HepG2 (cell line): ENCODE results near the gene LTBR. TPM values are rescaled to one million over a fixed set of nuclear protein-coding genes. Genes with fewer than 3 reads are reported as not detected.

Source experiments
- GATAD1 ChIP-seq: IDR thresholded peaks from 2 replicates; pipeline ENCODE4 v1.6.1; 2016; ENCODE audit warnings: missing genetic modification reagents, missing compliant biosample characterization
- MAX ChIP-seq: IDR thresholded peaks from 2 replicates; pipeline ENCODE4 v1.6.1; 2012; ENCODE audit warnings: inconsistent platforms
- MIER3 ChIP-seq: IDR thresholded peaks from 2 replicates; pipeline ENCODE4 v1.6.1; 2016; ENCODE audit warnings: missing compliant biosample characterization, borderline replicate concordance
- MXD1 ChIP-seq: sonication (generic); formaldehyde crosslinking; IDR thresholded peaks from 2 replicates; pipeline ENCODE4 v1.4.0; 2020; ENCODE audit warnings: mild to moderate bottlenecking, missing genetic modification reagents
- PRDM15 ChIP-seq: sonication (generic); formaldehyde crosslinking; IDR thresholded peaks from 2 replicates; pipeline ENCODE4 v1.4.0; 2020; ENCODE audit warnings: missing genetic modification reagents
- SNAPC4 ChIP-seq: sonication (generic); formaldehyde crosslinking; IDR thresholded peaks from 2 replicates; pipeline ENCODE4 v1.4.0; 2020; ENCODE audit warnings: mild to moderate bottlenecking, missing genetic modification reagents
- ZNF281 ChIP-seq: sonication (generic); formaldehyde crosslinking; IDR thresholded peaks from 2 replicates; pipeline ENCODE4 v1.4.0; 2020; ENCODE audit warnings: missing genetic modification reagents, borderline replicate concordance
- ZNF513 ChIP-seq: sonication (generic); formaldehyde crosslinking; conservative IDR thresholded peaks from 2 replicates; pipeline ENCODE4 v1.5.0; 2020; ENCODE audit warnings: missing genetic modification reagents
- ZNF557 ChIP-seq: sonication (generic); formaldehyde crosslinking; IDR thresholded peaks from 2 replicates; pipeline ENCODE4 v1.4.0; 2020; ENCODE audit warnings: missing genetic modification reagents
- ZXDC ChIP-seq: sonication (generic); formaldehyde crosslinking; IDR thresholded peaks from 2 replicates; pipeline ENCODE4 v1.5.0; 2020; ENCODE audit warnings: mild to moderate bottlenecking, missing genetic modification reagents
- polyA plus RNA-seq, 8 experiments: library from polyadenylated mRNA; depleted of rRNA in 3 of 8; stranded (reverse) in 7 of 8; unstranded in 1 of 8; fragments of >200 nt; fragmentation: Illumina TruSeq in 4 of 8; extraction: Trizol in 4 of 8; gene quantifications; 2 replicates each; pipeline versions ENCODE4 v1.2.1 to v1.2.3, GENCODE V29; 2011 to 2016; ENCODE audit warnings: low read depth in 4 of 8, missing spikeins in 1 of 8, mixed read lengths in 1 of 8; ENCODE audit not compliant: insufficient read depth in 1 of 8
- total RNA-seq, 5 experiments: library from RNA; depleted of rRNA; stranded (reverse); fragments of >200 nt; fragmentation: Illumina TruSeq; extraction: Trizol; gene quantifications; 2 replicates each; pipeline ENCODE4 v1.2.3, GENCODE V29; 2016; ENCODE audit warnings: low read depth in 1 of 5

The LTBR gene
- total and polyA plus RNA-seq, 2 of the 13 experiments (the other 11 are each of a cell fraction or from before 2014, with no cell fraction given), result 31.4 to 34.8 TPM

GRCh38 chr12:6376079-6376869 is 7.7 kb upstream of the LTBR start (continued):
- 0 out of 2 replicates have a peak, but pooled peaks have one; percentile 8 for TF ChIP-seq MIER3
- TF ChIP-seq MXD1 (CRISPR knock-in tag), result 0 out of 2 replicates have a peak, but pooled peaks have one; percentile 51
- TF ChIP-seq ZXDC (CRISPR knock-in tag), result no peak
- TF ChIP-seq ZNF557 (CRISPR knock-in tag), result no peak
- TF ChIP-seq GATAD1 (CRISPR knock-in tag), result no peak
- 0 out of 2 replicates have a peak, but pooled peaks have one; percentile 62 for TF ChIP-seq SNAPC4 (CRISPR knock-in tag)
- TF ChIP-seq ZNF281 (CRISPR knock-in tag), result no peak
- no peak for TF ChIP-seq PRDM15 (CRISPR knock-in tag)
- TF ChIP-seq MAX, result peak; percentile 85
- TF ChIP-seq ZNF513 (CRISPR knock-in tag), result no peak
